HG03280 (cell line): ENCODE measurements around the gene HCFC1.
A peak's percentile ranks its signal among the peaks of the same experiment; 100 is the strongest.

Source experiments
- ATAC-seq: cut with Tn5 transposase; IDR thresholded peaks from one replicate; pipeline ENCODE4 v1.9.1; 2021; ENCODE audit warnings: mild to moderate bottlenecking, moderate library complexity; ENCODE audit not compliant: unreplicated experiment

The HCFC1 gene

GRCh38 chrX:153960077-153960476 is 11.5 kb downstream of the HCFC1 start:
- no peak for ATAC-seq

- no peak for ATAC-seq
Observed at GRCh38 chrX:153959649-153960048, 12.0 kb downstream of the HCFC1 start.

- ATAC-seq, result no peak
Observed at GRCh38 chrX:153958605-153959004, 13.0 kb downstream of the HCFC1 start.

DNA sequence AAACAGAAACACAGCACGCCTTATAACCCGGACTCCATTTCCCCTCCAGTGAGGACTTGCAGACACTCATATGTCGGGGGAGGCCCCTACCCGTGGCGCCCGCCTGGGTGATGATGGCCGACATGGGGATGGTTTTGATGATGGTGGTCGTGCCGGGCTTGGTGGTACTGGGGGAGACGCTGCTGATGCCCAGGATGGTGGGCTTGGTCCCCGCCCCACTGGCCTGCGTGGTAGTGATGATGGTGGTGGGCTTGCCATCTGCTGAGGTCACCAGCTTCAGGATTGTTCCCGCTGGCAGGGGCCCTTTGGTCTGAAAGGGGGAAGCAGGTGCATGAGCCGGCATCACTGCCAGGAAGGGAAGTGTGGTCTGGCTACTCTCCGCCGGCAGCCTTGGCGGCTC is 14.4 kb downstream of the HCFC1 start:
- ATAC-seq, result no peak

- ATAC-seq, result no peak
Observed at GRCh38 chrX:153956044-153956907, 15.3 kb downstream of the HCFC1 start.

DNA sequence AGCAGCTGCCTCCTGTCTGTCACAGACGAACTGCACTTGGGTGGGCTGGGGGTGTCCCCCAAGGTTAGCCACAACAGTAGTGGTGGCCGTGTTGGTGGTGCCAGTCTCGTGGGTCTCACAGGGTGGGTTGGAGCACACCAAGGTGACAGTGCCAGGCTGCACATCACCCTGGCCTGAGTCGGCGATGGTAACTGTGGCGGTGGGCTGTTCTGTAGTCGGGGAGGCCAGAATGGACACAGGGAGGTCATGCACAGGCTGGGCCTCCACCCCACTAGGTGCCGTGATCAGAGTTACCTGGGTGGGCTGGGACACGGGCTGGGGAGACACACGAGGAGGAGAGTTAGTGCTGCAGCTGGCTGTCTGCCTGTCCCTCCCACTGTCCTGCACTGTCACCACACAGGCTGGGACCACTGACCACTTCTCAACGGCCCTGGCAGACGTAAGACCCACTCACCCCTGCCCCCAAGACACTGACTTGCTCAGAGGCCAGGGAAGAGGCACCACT is 16.3 kb downstream of the HCFC1 start:
- ATAC-seq, result no peak

GRCh38 chrX:153954558-153955227 is 16.9 kb downstream of the HCFC1 start:
- ATAC-seq, result no peak

DNA sequence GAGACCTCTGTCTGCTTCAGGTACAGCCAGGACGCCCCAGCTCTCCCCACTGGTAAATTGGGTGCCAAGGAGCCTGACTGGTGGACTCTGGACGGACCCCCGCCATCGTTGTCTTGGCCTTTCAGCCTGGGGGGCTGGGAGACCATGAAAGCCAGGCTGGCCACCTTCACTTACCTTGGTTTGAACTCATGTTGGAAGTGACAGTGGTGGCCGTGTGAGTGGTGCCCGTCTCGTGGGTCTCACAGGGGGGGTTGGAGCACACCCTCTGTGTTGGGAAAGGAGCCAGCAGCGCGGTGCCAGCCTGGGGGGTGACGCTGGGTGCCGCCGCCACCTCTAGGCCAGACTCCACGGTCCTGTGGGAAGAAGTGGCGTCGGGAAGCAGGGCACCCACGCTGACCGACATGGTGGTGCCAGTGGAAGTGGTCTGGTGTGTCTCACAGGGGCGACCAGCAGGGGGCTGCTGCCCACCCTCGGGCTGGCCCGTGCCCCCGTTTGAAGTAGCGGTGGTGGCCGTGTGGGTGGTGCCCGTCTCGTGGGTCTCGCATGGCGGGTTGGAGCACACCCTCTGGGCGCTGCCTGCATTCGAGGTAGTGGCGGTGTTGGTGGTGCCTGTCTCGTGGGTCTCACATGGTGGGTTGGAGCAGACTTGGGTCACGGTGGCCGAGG is 17.6 kb downstream of the HCFC1 start:
- ATAC-seq, result no peak

- no peak for ATAC-seq
Observed at GRCh38 chrX:153953342-153953830, 18.2 kb downstream of the HCFC1 start.

- no peak for ATAC-seq
Observed at GRCh38 chrX:153952373-153953026, 19.1 kb downstream of the HCFC1 start.

GRCh38 chrX:153951683-153952372 is 19.8 kb downstream of the HCFC1 start:
- ATAC-seq, result no peak

DNA sequence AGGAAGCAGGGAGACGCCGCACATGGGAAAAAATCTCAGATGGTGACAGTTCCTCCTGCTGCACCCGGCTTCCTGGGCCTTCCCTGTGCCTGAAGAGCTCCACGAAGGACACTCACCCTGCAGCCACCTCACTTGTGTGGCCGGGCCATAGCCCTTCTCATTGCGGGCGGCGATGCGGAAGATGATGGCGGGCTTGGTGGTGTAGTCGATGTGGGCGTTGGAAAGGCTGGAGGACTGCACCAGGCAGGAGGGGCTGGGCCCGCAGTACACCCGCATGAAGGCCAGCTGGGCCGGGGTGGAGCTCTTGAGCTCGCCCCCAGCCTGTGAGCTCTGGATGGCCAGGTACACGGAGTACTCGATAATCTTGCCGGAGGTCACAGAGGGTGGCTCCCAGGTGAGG is 21.5 kb downstream of the HCFC1 start:
- ATAC-seq, result no peak

DNA sequence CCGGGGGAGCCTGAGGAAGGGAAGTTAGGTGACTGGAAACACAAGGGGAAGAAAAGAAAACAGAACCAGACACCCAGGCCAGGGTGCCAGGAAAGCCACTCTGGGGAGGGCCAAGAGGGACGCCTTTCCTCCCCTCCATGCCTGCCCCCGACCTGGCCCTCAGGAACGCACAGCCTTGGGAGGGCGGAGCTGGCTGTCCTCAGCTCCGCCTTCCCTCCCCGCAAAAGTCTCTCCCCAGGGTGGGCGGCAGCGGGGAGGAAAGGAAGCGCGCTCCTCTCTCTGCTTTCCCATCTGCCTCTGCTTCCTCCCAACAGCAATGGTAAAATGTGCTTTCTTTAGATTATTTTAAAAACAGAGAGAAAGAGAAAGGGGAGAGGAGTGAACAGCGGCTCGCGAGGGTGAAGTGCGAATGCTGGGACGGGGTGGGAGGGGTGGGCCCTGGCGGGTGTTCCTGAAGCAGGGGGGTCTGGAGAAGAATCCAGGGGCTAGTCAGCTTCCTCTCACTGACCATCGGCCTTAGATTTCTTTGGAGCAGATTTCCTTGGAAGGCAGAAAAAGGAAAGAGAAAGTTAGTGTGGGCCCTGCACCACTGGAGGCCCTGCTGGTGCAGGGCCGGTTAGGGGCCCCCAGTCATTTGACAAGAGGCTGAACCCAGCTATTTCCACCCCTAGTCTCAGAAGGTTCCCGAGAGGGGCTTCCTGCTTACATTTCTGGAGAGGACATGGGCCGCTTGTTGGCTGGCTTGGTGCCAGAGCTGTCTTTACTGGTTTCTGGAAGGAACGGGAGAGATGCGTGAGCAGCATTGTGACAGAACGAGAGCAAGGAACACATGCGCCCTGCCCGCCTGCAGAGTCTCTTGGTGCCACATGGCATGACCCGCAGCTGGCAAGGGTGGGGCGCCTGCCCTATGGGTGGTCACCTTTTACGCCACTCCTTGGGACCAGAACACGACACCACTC is 22.5 kb downstream of the HCFC1 start:
- ATAC-seq, result no peak

DNA sequence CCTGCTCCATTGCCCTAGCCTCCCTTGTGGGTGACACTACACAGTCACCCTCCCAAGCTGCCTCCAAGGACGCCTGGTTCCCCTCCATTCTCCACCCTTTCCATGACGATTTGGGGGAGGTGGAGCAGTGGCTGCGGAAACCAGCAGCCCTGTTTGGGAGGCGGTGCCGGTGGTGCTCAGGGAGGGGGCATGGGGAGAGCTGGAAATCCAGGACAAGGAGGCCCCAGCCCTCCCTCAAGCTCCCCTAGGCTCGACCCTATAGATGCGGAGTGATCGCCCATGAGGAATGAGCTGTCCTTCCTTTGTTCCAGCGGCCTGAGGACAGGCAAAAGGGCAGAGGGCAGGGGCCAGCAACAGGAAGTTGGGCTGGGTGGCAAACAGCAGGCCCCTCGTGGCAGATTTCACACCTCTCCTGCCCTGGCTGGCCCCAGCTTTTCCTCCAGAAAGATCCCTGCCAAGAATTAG is 23.6 kb downstream of the HCFC1 start:
- ATAC-seq, result no peak

GRCh38 chrX:153947009-153947769 is 24.4 kb downstream of the HCFC1 start:
- peak; percentile 66 for ATAC-seq

DNA sequence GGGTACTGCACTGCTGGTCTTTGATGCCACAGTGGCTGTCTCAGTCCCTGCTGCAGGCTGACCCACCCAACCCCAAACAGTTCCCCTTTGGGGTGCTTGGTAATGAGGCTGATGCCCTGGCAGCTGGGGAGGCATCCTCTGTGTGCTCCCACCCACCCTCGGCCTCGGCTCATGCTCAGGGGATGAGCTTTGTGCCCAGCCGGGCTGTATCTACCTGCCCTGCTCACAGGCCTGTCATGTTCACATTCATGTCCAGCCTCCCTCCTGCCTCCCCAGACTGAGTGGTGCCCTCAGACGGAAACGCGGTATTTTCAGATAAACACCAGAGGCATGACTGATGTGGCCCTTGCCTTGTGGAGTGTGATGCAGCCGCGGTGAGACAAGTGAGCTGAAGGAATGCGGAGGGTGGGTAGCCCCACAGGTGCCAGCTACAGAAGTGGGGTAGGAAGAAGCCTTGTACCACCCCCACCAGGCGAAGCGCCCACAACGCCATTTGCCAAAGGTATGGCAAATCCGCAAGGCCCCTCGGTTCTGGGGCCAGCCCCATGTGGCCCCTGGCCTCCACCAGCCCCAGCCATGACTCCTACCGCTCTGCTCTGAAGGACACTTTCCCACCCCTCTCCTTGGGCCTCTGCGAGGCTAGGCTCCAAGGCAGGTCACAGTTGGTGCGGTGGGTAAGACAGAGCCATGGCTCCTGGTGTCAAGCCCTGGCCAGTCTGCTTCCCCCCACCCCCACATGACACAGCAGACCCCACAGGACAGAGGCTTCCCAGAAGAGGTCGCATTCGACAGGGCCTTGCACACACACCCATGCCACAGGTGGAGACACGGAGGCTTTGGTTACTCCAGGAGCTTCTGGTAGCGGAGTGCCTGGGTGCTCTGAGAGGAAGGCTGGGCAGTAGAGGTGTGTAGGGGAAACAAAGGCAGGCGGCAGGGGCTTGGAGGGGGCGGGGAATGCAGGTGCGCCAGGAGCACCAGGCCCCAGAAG is 25.4 kb downstream of the HCFC1 start:
- no peak for ATAC-seq

DNA sequence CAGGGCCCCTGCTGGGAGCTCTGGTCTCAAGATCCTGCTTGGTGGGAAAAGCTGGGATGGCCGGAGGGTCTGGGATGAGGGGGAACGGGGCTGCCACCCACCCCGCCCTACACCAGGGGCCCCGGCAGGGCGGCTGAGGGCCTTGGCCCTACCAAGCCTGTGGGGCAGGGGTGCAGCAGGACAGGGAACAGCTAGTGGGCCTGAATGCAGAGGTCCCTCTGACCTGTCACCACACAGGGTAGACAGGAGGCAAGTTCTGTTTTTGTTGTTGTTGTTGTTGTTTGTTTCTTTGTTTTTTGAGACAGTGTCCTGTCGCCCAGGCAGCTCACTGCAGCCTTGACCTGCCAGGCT is 26.8 kb downstream of the HCFC1 start:
- ATAC-seq, result no peak
